ENCODE data around the gene TAF1L.

Gene TAF1L

DNA sequence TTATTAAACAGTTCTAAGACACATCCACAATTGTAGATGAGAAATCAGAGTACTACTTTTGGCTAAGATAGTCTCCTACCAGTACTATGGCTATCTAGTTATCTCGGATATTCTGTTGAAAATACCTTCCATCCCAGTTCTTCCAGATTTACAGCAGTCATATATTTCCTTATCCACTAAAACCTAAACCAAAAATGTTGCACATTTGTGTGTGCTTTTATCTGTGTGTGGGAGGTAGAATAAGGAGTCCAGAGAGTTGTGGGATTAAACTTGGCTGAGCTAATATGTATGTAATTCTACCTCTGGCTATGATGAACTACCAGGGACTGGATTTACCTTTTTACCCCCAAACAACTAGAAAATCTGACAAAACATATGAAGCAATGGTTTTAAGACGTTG lies 45.0 kb downstream of the TAF1L start:
- no peak for DNase-seq

DNA sequence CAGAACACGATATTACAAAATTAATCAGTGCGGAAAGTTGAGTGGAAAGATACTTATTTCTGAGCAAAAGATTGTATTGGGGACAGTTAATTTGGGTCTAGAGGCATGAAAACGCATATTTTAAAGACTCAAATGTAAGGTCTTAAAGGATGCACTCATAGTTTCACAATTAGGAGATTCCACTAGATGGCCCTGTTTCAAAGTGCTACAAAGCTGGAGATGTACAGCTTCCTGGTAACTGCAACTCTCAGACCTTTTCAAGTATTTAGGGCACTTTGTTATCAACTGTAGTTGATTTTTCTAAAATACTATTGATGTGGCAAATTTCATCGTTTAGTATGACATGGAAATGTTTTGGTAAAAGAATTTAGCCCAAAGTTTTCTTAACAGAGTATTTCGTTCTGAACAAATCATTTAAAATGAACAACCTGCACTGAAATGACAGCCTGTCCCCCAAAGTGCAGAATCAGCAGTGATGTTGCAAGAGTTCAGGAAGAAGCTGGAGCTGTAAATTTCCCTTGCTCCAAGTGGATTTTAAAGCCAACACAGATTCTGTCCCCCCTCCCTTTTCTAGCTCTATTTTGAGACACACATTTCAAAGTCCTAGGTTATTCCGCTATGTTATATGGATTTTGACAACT lies 46.3 kb downstream of the TAF1L start:
- no peak for DNase-seq

DNA sequence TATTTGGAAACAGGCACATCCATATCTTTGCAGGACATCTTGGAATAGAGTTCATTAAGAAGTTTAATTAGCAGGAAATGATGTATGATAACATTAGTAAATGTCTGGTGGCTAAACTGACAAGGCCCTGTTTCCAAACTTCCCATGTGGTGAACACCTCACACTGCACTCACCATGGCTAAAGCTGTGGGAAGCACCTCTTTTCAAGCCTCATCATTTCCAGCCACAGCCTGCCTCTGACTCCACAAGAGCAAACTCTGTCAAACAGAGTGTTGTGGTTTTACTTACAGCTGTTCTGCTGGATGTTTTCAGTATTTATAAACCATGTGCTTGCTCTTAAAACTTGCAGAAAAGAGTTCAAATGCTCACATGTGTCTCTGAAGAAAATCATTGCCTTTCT lies 47.6 kb downstream of the TAF1L start:
- no peak for DNase-seq

DNA sequence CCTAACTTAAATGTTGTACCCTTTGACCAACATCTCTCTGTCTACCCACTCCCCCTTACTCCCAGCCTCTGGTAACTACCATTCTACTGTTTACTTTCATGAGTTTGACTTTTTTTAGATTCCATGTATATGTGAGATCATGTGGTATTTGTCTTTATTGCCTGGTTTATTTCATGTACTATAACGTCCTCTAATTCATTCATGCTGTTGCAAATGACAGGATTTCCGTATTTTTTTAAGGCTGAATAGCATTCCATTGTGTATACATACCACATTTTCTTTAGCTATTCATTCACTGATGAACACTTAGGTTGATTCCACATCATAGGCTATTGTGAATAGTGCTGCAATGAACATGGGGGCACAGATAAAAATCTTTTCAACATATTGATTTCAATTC lies 50.7 kb downstream of the TAF1L start:
- no peak for DNase-seq

DNA sequence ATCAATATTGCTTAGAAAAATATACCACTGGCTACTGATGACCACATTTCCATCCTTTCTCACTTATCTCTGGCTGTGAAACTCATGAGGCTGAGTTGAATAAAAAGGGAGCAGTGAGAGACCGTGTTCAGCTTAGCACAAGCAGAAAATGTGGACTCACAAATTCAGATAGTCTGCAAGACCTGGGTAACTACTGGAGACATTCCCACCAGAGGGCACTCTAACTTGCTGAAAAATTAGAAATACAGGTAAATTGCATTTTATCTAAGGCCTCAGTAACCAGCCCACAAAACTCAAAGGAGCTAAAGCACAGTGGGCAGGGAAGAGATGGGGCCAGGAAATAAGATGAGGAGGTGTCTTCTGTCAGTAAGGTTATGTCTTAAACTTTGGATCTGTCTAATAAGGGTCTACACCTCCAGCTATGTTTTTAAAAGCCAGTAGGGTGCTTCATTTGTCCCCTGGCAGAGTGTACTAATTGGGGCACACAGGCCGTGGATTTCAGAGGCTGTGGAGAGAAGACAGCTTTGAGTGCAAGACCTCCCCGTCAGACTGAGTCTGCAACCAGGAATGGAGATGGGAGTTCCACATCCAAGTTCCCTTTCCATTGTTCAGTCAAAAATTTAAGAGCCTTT lies 53.8 kb downstream of the TAF1L start:
- DNase-seq: peak; percentile 21

DNA sequence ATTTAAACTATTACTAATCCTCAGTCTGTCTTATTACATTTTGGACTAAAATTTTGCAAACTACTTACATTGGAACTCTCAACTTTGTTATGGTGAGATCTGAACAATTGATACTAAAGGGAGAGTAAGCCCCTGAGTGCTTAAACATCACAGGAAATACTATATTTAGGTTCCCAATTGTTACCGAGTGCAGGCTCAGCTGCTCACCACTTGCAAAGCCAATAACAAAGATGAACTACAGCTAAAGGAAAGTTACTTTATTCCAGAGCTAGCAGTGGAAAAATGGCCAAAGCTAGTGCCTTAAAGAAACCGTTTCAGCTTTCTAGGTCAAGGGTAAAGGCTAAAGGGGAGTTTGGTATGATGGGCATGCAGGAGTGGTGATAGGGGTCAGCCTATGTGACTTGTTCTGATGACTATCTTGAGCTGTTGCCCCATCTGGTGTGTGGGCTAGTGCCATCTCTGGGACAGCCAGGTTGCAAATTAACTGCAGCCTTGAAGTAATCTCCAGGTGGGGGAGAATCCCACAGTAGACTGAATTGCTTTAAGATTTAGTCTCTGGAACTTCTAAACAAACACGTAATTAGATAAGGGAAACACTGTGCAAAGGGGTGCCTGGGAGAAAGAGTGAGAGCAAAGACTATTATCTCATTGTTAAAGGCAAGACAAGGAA lies 54.7 kb downstream of the TAF1L start:
- DNase-seq: no peak

DNA sequence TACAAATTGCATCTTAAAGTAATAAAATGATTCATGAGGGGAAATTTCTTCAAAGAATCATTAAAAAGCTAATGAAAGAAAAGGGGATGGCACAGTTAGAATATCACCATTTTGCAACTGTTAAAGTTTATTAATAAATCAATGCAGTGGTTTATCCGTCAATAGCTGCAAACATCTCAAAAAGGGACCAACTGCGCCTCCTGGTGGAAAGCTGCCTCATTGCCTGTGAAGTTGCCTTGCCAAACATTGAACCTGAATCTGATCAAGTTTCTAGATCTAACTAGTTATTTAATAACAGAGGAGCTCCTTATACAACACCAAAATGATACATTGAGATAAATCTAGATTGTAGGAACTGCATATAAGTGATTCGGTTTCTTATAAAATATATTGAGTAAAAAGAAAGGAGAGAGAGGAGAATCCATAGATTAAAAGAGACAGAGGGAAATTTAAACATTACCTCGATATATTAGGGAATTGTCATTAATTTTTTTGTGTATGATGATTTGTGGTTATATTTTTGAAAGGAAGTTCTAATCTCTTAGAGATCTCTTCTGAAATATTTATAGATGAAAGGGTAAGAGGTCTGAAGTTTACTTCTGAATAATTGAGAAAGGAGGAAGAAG lies 55.6 kb downstream of the TAF1L start:
- no peak for DNase-seq
